Activated CD8-positive, alpha-beta T cell treated with anti-CD3 and anti-CD28 coated beads for 36 hours (primary cell): Measurements from ENCODE around the gene NFYC. TPM values are rescaled to one million over a fixed set of nuclear protein-coding genes. Genes with fewer than 3 reads are reported as not detected.

Experiments used
- ATAC-seq: fragments of 200-7000 bp; cut with Tn5 transposase; one replicate; pipeline ENCODE4 v1.10.0; 2021; ENCODE audit warnings: mild to moderate bottlenecking, moderate library complexity
- CTCF ChIA-PET: fragments of 350-600 bp; sonication (Branson Sonifier 250); formaldehyde crosslinking; loops from one replicate; lab custom pipeline; 2021; ENCODE audit warnings: antibody characterized with exemption; lab: Charles Lee
- POLR2A ChIA-PET: fragments of 350-600 bp; sonication (Branson Sonifier 250); formaldehyde crosslinking; loops from one replicate; lab custom pipeline; 2021; ENCODE audit warnings: antibody characterized with exemption; lab: Charles Lee
- DNase-seq: peaks from one replicate; pipeline ENCODE4 v3.0.0-alpha.2; 2020
- H3K27ac Mint-ChIP-seq: one replicate; pipeline ENCODE4 v1.8.0; 2021; ENCODE audit warnings: mild to moderate bottlenecking, mixed read lengths
- H3K27me3 Mint-ChIP-seq: one replicate; pipeline ENCODE4 v1.8.0; 2021; ENCODE audit warnings: mixed read lengths
- H3K36me3 Mint-ChIP-seq: one replicate; pipeline ENCODE4 v1.8.0; 2021; ENCODE audit warnings: low read depth, mixed read lengths
- H3K4me1 Mint-ChIP-seq: one replicate; pipeline ENCODE4 v1.8.0; 2021; ENCODE audit warnings: low read depth, mixed read lengths
- H3K4me3 Mint-ChIP-seq: one replicate; pipeline ENCODE4 v1.8.0; 2021; ENCODE audit warnings: mild to moderate bottlenecking, moderate library complexity, mixed read lengths
- H3K9me3 Mint-ChIP-seq: one replicate; pipeline ENCODE4 v1.8.0; 2021; ENCODE audit warnings: mixed read lengths
- CTCF ChIP-seq: fragments of 200-600 bp; IDR thresholded peaks from one replicate; pipeline ENCODE4 v1.8.0; 2022; ENCODE audit warnings: antibody characterized with exemption, mild to moderate bottlenecking
- intact Hi-C: fragments of 100-400 bp; cut with micrococcal nuclease; formaldehyde crosslinking; loops from one replicate; pipeline ENCODE4 v1.10.0; 2022
- total RNA-seq, 2 experiments: library from RNA; stranded (reverse); gene quantifications; one replicate each; pipeline ENCODE4 v1.2.3, GENCODE V29; 2021

Gene NFYC
- total RNA-seq, 2 experiments from 2014 or later, result 45.6 to 53.8 TPM

GRCh38 chr1:40755067-40755466 is 63.6 kb downstream of the NFYC start:
- ChIA-PET CTCF (interaction anchor here (1.3 to 9.5 kb wide), 5 partner anchors 10 to 96 kb away, joined by 3 to 90 read pairs (median 16); no protein-coding TSS in a partner anchor), POLR2A (no interaction called here)
- H3K27me3 Mint-ChIP-seq, result no peaks in the 10 kb centered on the region
- H3K4me1 Mint-ChIP-seq, result peaks cover 30% of the 10 kb centered on the region
- H3K27ac Mint-ChIP-seq, result no peak overlapping the region
- intact Hi-C loops, result no loop called here
- H3K36me3 Mint-ChIP-seq, result peaks cover 53% of the 10 kb centered on the region
- H3K4me3 Mint-ChIP-seq, result no peak overlapping the region
- TF ChIP-seq CTCF, result no peak
- DNase-seq (no peak), ATAC-seq (no peak)
- no peaks in the 10 kb centered on the region for H3K9me3 Mint-ChIP-seq

GRCh38 chr1:40756523-40756922 is 65.0 kb downstream of the NFYC start:
- Mint-ChIP-seq H3K36me3 (peaks cover 48% of the 10 kb centered on the region), H3K4me1 (peaks cover 19% of the 10 kb centered on the region), H3K4me3 (no peak overlapping the region), H3K27ac (no peak overlapping the region), H3K27me3 (no peaks in the 10 kb centered on the region), H3K9me3 (no peaks in the 10 kb centered on the region)
- ChIA-PET CTCF (interaction anchor here (0.6 to 9.5 kb wide), 8 partner anchors 8 to 224 kb away, joined by 3 to 90 read pairs (median 3); no protein-coding TSS in a partner anchor), POLR2A (interaction anchor here (0.7 to 1.0 kb wide), 3 partner anchors 40 to 192 kb away, joined by 3 read pairs; no protein-coding TSS in a partner anchor)
- DNase-seq (no peak), ATAC-seq (no peak)
- TF ChIP-seq CTCF, result no peak
- intact Hi-C loops, result no loop called here

GRCh38 chr1:40757084-40757483 is 65.6 kb downstream of the NFYC start:
- Mint-ChIP-seq H3K36me3 (peaks cover 49% of the 10 kb centered on the region), H3K27me3 (no peaks in the 10 kb centered on the region), H3K4me3 (no peak overlapping the region), H3K27ac (no peak overlapping the region), H3K9me3 (no peaks in the 10 kb centered on the region), H3K4me1 (peaks cover 14% of the 10 kb centered on the region)
- intact Hi-C loops, result no loop called here
- DNase-seq, result no peak
- ATAC-seq, result no peak
- CTCF ChIA-PET, result interaction anchor here (0.6 to 9.5 kb wide), 7 partner anchors 8 to 225 kb away, joined by 3 to 90 read pairs (median 3); no protein-coding TSS in a partner anchor
- no peak for TF ChIP-seq CTCF
- POLR2A ChIA-PET, result interaction anchor here (0.7 to 1.0 kb wide), 3 partner anchors 39 to 67 kb away, joined by 3 read pairs; no protein-coding TSS in a partner anchor

- DNase-seq (no peak), ATAC-seq (no peak)
- Mint-ChIP-seq H3K9me3 (no peaks in the 10 kb centered on the region), H3K27me3 (no peaks in the 10 kb centered on the region), H3K36me3 (peaks cover 48% of the 10 kb centered on the region), H3K4me1 (peaks cover 15% of the 10 kb centered on the region), H3K27ac (no peak overlapping the region), H3K4me3 (no peak overlapping the region)
- intact Hi-C loops, result no loop called here
- ChIA-PET POLR2A (interaction anchor here (0.6 kb wide), 1 partner anchor 241 kb away, joined by 3 read pairs; no protein-coding TSS in a partner anchor), CTCF (interaction anchor here (4.4 to 9.5 kb wide), 2 partner anchors 16 to 93 kb away, joined by 16 to 90 read pairs; no protein-coding TSS in a partner anchor)
- TF ChIP-seq CTCF, result no peak
These were observed 66.5 kb downstream of the NFYC start for GRCh38 chr1:40758004-40758403.
